Amygdala (tissue), 56 donors: Measurements from ENCODE around the gene TCIRG1.

ENCODE experiments used
- DNase-seq, 56 donors: peaks; one replicate each; lab custom pipeline; 2025; lab: John Stamatoyannopoulos, UW

TCIRG1 gene

DNA sequence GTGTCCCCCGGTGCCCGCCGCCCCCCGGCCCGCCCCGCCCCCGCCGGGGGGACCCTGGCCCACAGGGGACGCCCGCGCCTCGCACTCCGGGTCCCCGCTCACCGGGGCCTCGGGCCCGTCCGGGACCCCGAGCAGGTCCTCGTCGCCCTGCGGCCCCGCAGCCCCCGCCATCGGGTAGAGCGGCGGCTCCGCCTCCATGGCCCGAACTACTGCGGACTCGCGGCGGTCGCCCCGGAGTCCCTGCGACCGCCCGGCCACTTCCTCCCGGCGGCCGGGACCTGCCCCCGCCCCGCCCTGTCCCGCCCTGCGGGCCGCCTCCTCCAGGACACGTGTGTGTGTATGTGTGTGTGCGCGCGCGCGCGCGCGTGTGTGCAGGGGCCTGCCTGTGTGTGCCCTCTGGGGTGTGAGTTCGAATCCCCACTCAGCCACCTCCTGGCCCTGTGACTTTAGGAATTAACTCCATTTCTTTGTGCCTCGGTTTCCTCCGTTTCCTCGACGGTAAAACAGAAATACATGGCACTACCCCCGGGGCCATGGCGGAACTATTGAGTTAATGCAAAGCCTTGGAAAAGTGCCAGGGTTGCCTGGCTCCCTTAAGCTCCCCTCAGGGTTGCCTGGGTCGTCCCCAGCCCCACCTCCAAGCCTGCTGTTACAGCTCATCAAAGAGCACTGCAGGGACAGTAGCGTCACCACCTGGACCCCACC is 34.8 kb upstream of the TCIRG1 start, which contains the start of gene UNC93B1:
Gene UNC93B1 (minus strand): TSS at position 252 of the 705 bp plus-strand sequence. CDS start 54 bp downstream, at position 198.
- peak in 32 of 56 donors; percentile 22 to 72 (median 43) for DNase-seq

DNA sequence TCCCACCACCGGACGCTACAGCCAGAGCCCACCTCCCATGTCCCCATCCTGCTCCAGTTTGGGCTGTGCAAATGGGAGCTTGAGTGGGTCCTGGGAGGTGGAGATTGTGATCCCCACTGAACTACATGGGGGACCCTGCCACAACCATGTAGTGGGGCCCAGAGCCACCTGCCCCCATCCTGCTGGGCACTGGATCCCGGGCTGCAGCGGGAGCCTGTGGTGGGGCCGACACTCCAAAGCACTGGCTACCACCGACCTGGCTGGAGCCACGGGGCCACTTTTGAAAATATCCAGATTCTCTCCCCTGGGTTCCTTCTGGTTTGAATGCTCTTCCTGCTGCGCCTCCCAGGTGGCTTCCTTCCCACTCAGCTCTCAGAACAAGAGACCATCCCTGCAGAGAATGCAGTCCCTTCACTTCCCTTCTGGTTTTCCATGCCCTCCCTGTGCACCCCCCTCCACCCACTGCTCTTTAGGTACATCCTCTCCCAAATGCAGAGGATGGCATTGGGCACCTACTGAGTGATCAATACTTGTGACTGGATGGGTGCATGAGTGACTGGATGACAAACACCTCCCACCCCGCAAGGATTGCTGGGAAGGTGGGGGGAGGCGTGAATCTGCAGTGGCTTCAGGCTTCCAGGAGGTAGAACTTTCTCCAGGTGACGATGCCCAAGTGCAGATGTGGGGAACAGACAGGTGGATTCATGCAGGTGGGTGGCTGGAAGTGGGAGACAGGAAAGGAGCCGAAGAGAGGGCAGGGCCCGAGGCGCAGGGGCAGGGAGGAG is 34.1 kb upstream of the TCIRG1 start:
- DNase-seq = peak in 17 of 56 donors; percentile 27 to 74 (median 46)

DNA sequence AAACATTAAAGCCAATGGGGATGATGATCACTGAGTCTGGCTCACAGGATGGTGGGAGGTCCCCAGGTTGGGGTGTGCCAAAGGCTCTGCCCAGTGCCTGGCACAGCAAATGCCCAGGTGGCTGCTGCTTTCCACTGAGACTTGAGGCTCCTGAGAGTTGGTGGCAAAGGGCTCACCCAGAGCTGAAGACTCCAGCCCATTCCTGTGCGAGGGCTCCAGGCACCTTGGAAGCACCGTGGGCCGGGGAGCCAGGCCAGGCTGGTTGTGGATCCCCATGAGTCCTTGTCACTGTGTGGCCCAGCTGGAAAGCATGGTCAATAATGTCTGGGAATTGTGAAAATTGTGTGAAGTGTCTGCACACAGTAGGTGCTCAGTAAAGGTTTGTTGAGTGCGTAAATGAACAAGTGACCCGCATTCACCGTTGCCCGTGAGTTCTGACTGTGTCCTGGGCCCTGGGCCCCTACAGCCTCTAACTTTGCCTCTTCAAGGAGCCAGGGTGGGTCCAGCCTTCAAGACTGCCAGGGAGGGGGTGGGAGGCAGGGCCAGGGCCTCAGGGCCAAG is 32.1 kb upstream of the TCIRG1 start:
- no peak for DNase-seq

DNA sequence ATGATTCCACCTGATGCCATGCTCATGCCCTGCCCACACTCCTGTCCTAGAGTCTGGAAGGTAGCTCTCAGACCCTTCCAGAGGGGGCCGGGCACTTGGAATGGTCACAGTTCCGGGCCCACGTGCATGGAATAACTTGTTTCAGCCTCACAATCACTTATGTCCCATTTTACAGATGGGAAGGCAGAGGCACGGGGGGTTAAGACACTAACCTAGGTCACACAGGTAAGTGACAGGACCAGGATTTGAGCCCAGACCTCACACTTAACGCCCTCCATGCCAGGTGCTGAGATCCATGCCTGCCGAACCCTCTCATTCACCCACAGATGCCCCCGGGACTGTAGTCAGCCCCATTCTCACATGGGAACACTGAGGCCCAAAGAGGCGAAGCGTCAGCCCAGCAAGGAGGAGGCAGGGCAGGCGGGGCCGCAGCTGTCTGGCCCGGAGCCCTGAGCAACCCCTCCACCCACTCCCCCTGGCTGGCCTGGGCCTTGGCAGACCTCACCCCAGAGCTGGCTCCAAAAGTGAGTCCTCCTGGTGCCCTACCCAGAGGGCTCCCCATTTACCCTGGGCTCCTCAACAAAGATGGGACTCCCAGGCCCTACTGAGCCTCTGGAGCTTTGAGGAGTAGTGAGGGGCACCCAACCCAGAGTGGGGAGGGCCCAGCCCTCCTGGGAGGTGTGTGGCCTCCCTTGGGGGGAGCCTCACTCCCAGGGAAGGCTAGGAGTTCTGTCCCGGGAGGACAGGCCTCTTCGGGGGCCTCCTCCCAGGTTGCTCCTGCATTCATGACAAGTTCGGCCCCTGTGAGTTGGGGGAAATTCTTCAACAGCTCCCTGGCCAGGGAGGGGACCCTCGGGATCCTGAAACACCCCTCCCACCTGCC is 31.1 kb upstream of the TCIRG1 start:
- DNase-seq = no peak

DNA sequence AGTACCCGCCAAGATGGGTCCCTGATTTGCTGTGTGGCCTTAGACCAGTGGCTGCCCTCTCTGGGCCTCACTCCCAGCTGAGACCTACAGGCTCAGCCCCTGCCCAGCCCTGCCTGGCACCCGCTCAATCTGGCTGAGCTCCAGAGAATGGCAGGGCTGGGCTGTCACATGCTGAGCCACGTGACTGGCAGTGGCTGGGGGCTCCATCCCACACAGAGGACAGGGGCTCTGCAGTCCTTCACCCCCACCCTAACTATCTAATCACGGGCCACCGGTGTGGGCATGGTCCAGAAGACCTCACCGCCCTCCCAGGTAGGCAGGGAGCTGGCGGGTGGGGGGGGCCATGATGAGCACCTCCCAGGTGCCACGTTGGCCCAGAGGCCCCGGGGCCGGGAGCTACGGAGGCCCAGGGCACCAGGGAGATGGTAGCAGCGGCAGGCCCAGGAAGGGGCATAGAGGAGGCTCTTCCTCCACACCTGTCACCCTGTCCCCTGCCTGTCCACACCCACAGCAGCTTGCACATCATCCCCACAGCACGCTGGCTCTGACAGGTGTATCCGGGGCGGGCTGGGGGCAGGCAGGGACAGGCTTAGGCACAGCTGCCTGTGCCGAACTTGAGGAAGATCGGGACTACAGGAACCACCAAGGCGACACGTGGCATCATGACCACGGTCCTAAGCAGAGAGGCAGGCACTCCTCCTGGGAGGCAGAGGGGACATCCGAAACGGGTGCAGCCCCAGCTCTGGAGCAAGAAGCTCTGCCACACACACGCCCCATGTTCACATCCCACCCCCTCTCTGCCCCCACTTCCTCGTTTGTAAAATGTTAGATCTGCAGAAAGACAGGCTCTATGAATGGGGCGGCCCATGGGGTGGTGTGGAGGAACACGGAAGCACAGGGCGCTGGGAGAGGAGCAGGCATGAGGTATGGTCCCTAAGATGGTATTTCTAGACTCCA is 30.2 kb upstream of the TCIRG1 start:
- peak in 3 of 56 donors; percentile 32 to 61 (median 51) for DNase-seq

DNA sequence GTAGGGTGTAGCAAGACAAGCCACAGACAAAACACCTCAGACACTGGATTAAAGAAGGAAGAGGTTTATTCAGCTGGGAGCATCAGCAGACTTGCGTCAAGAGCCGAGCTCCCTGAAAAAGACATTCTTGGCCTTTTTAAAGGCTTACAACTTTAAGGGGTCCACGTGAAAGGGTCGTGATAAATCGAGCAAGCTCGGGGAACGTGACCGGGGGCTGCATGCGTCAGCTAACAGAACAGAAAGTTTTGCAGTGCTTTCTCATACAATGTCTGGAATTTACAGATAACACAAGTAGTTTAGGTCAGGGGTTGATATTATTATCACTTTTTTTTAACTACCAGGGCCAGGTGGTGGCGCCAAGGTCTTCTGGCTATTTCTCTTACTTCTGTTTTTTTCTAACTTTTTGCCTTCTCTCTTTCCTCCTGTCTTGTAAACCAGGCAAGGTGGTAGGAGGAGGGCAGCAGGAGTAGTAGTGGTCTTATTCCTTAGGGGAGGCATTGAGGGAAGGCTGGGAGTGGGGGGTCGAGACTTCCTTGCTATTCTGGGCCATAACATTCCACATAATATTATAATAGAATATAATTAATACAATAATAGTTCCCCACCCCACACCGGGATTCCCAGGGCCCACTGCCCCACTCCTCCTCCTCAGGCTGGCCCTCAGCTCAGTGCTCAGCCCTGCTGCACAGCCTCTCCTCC is 29.3 kb upstream of the TCIRG1 start:
- peak in 2 of 56 donors; percentile 30 to 56 for DNase-seq

DNA sequence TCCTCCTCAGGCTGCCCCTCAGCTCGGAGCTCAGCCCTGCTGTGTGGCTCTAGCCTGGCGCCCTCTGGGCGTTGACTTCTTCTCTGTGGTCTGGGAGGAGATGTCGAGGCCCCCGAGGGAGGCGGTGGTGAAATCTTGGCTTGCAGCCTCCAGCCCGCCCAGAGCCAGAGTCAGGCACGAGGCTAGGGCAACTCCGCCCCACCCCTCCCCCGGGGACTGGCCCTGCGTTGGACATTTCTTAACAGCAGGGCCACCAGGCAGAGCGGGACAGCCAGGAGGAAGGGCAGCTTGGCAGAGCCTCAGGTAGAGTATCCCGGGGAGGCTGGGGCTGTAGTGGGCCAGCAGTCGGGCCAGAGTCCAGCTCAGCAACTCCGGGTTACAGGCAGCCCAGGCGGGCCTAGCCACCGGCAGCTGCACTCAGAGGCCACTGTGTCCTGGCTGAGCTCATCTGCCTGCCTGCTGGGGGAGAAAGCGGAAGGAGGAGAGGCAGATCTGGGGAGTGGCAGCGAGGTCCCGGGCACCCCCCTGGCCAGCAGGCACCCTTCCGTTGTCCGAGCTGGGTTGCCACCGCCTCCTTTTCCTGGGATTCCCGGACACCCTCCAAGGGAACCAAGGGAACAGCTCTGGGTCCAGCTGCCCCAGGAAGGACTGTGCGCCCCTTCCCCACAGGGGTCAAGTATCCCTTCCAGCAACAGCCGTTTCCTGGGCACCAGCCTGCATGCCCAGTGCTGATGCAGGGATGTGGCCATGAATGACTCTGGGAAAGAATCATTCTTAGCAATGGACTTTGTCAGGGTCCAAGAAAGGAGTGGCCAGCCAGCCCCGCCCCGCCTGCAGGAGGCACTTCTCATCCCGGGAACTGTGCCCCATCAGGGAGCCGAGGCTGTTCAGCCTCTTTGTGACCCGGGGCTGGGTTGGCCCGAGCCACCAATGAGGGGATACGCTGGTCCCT is 28.5 kb upstream of the TCIRG1 start, which contains the start of gene ALDH3B1:
Gene ALDH3B1 (plus strand): TSS at position 238 of the 952 bp plus-strand sequence. CDS start 4,971 bp downstream, outside the sequence.
- DNase-seq = peak in 52 of 56 donors; percentile 31 to 93 (median 77)

DNA sequence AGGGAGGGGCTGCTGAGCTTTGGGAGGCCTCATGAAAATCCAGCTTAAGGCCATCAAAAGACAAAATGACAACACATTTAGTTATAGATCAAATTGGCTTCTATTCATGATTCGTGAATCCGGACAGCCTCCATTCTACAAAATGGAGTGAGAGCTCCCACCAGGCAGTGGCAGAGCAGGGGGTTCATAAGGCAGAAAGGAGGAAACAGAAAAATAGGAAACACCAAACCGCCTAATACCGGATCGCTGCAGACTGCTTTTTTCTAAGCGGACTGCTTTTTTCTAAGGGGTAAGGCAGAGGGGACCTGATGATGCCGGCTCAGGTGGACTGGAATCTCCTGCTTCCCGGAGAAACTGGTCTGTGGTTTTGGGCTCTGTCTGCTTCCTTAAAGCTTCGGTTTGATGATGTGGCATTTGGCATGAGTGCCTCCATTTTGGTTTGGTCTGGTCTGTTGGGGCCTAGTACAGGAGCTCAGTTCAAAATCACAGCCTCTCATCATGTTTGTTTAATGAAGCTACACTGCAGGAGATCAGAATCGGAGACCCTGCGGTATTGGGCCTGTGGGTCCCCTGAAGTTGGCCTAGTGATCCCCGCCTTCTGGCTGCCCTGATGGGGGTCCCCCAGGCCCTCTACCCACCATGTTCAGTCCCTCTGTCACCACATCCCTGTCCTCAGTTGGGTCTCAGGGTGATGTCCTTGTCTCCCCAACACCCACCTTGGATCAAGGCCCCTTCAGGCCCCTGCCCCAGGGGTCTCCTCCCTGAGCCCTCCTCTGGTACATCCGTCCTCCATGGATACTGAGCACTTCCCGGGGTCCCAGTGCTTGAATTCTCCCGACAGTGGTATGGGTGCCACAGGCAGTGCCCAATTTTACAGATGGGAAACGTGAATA is 27.5 kb upstream of the TCIRG1 start:
- no peak for DNase-seq

DNA sequence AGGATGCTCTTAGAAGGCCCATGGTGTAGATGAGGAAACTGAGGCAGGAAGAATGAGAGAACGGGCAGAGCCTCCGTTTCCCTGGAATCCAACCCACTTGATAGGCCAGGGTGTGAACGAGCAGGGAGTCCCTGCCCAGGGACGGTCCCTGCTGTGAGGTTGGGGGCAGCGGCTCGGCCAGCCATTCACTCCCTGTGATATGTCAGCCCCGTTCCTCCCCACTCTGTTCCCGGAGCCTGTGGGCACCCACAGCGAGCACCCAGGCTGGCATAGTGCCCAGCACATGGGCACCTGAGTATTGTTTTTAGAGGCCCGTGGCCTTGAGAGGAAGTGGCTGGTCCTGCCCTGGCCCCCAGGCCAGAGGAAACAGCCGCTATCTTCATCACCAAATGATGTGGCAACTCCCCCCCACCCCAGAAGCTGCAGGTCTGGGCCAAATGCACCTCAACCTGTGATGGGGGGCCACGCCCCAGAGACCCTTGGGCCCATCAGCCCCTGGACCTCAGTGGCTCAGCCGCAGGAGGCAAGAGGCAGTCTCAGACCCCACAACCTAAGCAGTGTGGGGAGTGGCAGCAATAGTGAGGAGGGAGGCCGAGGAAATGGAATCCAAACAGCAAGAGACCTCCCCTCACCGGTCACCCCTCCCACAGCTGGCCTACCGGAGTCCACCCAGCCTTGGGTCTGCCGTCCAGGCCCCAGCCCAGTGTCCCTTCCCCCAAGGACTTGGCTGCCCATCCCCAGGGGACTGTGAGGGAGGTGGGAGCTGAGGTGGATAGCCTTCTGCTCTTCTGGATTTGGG is 26.6 kb upstream of the TCIRG1 start:
- DNase-seq = no peak

DNA sequence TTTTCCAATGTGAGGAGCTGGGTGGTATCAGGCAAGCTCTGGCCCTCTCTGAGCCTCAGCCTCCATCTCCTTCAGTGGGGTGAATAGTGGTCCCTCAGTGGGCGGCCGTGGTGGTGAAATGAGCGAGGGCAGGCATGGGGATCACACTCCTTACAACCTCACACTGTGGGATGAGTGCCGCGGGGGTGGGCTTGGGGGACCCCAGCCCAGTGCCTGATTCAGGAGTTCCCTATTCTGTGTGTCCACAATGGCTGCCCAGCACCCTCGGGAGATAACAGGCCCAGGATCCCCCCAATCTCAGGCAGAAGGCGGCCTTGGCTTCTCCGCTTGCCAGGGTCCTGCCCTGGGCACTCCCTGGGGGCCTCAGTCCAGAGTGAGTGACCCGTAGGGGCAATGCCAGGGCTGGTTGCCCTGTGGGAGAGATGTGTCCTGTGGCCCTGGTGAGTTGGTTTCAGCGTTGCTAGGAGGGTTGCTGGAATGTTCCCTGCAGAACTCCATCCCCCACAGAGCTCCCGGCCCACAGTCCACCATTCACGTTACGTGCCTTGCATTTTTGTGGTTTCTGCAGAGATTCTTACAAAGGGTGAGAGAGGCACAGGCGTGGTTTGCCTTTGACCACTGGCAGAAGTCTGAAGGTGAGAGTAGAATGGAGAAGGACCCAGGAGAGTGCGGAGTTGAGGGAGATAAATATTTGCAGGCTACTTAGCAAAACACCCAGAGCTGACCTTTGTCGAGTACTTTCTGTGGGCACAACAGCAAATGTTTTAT is 25.8 kb upstream of the TCIRG1 start:
- peak in 13 of 56 donors; percentile 22 to 54 (median 42) for DNase-seq

DNA sequence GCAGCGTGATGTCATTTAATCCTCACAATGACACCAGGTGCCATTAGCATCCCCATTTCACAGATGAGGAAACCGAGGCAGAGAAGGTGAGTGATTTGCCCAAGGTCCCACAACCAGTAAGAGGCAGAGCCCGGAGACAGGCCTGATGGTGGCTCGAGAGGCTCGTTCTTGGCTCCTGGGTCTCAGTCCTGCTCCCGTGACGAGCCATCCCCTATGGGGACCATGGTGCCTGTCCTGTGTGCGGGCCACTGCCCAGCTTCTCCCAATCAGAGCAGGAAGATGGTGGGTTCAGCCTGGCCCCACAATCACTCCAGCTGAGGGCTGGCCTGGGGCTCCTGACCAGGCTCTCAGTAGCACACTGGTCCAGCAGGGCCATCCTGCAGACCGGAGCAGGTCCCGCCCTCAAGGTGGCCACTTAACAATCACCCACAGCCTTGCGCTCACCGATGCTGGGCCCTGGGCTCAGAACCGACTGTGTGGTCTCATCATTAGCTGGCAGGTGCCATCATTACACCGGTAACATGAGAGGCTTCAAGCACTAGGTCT is 25.1 kb upstream of the TCIRG1 start:
- no peak for DNase-seq

DNA sequence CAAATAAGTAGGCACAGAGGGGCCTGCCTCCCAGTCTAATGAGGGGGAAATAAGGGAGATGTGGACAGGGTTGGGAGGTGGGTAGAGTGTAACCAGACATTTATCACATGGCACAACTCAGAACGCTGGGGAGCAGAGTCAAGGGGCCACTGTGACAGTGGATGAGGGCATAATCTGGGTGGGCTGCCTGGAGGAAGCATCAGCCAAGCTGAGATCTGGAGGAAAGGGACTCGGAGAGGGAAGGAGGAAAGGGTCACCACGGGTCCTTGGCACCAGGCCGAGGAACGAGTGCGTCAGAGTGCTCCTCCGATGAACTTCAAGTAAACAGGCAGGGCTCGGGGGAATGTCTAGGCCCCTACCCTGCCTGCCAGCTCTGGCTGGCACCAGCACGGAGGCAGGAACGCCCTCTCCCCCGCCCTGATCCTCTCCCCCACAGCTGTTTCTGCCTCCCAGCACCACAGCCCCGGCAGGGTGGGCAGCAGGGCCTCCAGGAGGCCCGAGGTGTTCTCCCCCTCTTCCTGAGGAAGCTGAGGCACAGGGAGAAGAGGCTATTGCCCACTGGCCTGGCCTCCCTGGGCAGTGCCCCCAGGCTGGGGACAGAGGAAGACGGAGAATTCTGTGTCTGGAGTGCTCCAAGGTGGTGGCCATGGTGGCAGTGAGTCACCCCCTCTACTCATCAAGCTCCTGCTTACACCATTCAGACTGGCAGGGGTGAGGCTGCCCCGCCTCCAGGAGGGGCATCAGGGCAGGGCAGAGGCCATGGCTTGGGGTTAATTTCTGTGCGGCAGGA is 24.5 kb upstream of the TCIRG1 start:
- no peak for DNase-seq

DNA sequence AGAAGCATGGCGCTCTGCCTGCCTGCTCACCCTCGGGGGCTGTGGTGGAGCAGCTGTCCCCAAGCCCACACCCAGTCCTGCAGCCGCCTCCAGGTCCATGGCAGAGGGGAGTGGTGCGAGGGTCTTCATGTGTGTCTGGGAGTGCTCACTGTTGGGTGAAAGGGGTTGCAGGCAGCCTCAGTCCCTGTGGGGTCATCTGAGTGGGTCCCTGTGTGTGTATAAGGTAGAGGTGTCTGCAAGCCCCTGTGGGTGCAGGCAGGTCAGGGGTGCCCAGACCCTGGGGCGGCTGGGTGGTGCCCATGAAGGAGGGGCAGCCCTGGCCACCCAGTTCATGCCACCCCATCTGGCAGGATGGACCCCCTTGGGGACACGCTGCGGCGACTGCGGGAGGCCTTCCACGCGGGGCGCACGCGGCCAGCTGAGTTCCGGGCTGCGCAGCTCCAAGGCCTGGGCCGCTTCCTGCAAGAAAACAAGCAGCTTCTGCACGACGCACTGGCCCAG is 23.8 kb upstream of the TCIRG1 start:
- no peak for DNase-seq
